Measurements from ENCODE around the gene PRB2. TPM values are rescaled to one million over a fixed set of nuclear protein-coding genes. Genes with fewer than 3 reads are reported as not detected.
"Not testable (repeated sequence)": the region's sequence is repeated elsewhere in the genome, so short reads cannot be mapped to it uniquely, and the experiment has no call there.

Gene PRB2
- total RNA-seq, result not detected
- polyA plus RNA-seq, result not detected
- long read RNA-seq, donor 1, partial matches to known transcripts, result 0 of 1 reads
- long read RNA-seq, donor 1, other reads (novel, unspliced or antisense), result 1 of 1 reads
- long read RNA-seq, donor 2, result 0 reads

GRCh38 chr12:11395467-11395866 is at the start of gene PRB2:
TSS of gene PRB2 (minus strand) at chr12:11395567. CDS start at chr12:11395529, 38 bp downstream.
- intact Hi-C loops (cut with DNase I), result loop anchor here in 1 of 2 donors (2.0 kb wide), 1 partner anchor 45 kb away; no protein-coding TSS in a partner anchor
- DNase-seq; H3K27ac ChIP-seq (ENCODE audit: low read depth in 1 of 2, low read length in 2 of 2); H3K4me3 ChIP-seq (ENCODE audit: low read length in 2 of 2); H3K36me3 ChIP-seq (ENCODE audit: control insufficient read depth in 1 of 2, insufficient read depth in 2 of 2, low read length in 1 of 2); H3K9me3 ChIP-seq (ENCODE audit: control insufficient read depth, low read length); ATAC-seq (ENCODE audit: low FRiP score); H3K4me1 ChIP-seq (ENCODE audit: control insufficient read depth in 1 of 2, insufficient read depth in 2 of 2, low read length in 2 of 2); H3K27me3 ChIP-seq (ENCODE audit: control insufficient read depth in 1 of 2, insufficient read depth in 2 of 2, low read length in 1 of 2): not testable (repeated sequence)
- WGBS, 2 donors, result no CpG with 5 or more reads among the region's 1 CpG

GRCh38 chr12:11437966-11438365 is 42.6 kb upstream of the PRB2 start:
- ATAC-seq (ENCODE audit: low FRiP score) (no peak), DNase-seq (no peak)
- H3K9me3 ChIP-seq (ENCODE audit: control insufficient read depth, low read length), result no peaks in the 10 kb centered on the region
- no peaks in the 10 kb centered on the region for H3K27me3 ChIP-seq (ENCODE audit: control insufficient read depth in 1 of 2, insufficient read depth in 2 of 2, low read length in 1 of 2)
- no peak overlapping the region for H3K4me3 ChIP-seq (ENCODE audit: low read length in 2 of 2)
- intact Hi-C loops (cut with DNase I), result no loop called here
- no peaks in the 10 kb centered on the region for H3K4me1 ChIP-seq (ENCODE audit: control insufficient read depth in 1 of 2, insufficient read depth in 2 of 2, low read length in 2 of 2)
- WGBS, 2 donors, result 71 to 76% methylated on average over 2 of the region's 2 CpGs
- H3K27ac ChIP-seq (ENCODE audit: low read depth in 1 of 2, low read length in 2 of 2), result no peak overlapping the region
- H3K36me3 ChIP-seq (ENCODE audit: control insufficient read depth in 1 of 2, insufficient read depth in 2 of 2, low read length in 1 of 2), result no peaks in the 10 kb centered on the region

- no peaks in the 10 kb centered on the region for H3K36me3 ChIP-seq (ENCODE audit: control insufficient read depth in 1 of 2, insufficient read depth in 2 of 2, low read length in 1 of 2)
- H3K27ac ChIP-seq (ENCODE audit: low read depth in 1 of 2, low read length in 2 of 2), result no peak overlapping the region
- no peaks in the 10 kb centered on the region for H3K27me3 ChIP-seq (ENCODE audit: control insufficient read depth in 1 of 2, insufficient read depth in 2 of 2, low read length in 1 of 2)
- WGBS, 2 donors, result 40 to 54% methylated on average over 4 of the region's 4 CpGs
- intact Hi-C loops (cut with DNase I), result no loop called here
- DNase-seq (no peak), ATAC-seq (ENCODE audit: low FRiP score) (no peak)
- H3K9me3 ChIP-seq (ENCODE audit: control insufficient read depth, low read length), result no peaks in the 10 kb centered on the region
- no peak overlapping the region for H3K4me3 ChIP-seq (ENCODE audit: low read length in 2 of 2)
- H3K4me1 ChIP-seq (ENCODE audit: control insufficient read depth in 1 of 2, insufficient read depth in 2 of 2, low read length in 2 of 2), result no peaks in the 10 kb centered on the region
Observed at GRCh38 chr12:11433664-11434063, 38.3 kb upstream of the PRB2 start.

DNA sequence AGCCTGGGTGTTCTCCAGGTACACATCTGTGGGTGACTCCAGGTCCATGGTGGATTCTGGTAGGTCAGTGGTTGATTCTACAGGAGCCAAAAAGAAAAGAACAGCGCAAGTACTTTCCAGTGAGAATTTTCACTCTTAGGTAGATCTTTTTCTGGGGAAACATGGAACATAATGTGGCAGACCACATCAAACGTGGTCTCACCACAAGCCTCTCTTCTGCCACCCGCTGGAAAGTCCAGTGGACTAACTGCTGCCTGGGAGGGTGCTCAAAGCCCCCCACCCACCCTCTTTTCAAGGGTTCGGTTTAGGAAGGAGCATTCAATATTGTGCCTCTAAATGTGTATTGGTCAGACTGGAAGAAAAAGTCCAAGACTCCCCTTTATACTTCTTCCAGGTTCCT is 36.1 kb upstream of the PRB2 start:
- no peaks in the 10 kb centered on the region for H3K4me1 ChIP-seq (ENCODE audit: control insufficient read depth in 1 of 2, insufficient read depth in 2 of 2, low read length in 2 of 2)
- no peak overlapping the region for H3K27ac ChIP-seq (ENCODE audit: low read depth in 1 of 2, low read length in 2 of 2)
- WGBS, 2 donors, result 79 to 83% methylated on average over 4 of the region's 4 CpGs
- H3K9me3 ChIP-seq (ENCODE audit: control insufficient read depth, low read length), result no peaks in the 10 kb centered on the region
- ATAC-seq (ENCODE audit: low FRiP score), result no peak
- DNase-seq, result no peak
- intact Hi-C loops (cut with DNase I), result no loop called here
- H3K4me3 ChIP-seq (ENCODE audit: low read length in 2 of 2), result no peak overlapping the region
- no peaks in the 10 kb centered on the region for H3K36me3 ChIP-seq (ENCODE audit: control insufficient read depth in 1 of 2, insufficient read depth in 2 of 2, low read length in 1 of 2)
- H3K27me3 ChIP-seq (ENCODE audit: control insufficient read depth in 1 of 2, insufficient read depth in 2 of 2, low read length in 1 of 2), result no peaks in the 10 kb centered on the region

- intact Hi-C loops (cut with DNase I), result no loop called here
- H3K4me1 ChIP-seq (ENCODE audit: control insufficient read depth in 1 of 2, insufficient read depth in 2 of 2, low read length in 2 of 2), result no peaks in the 10 kb centered on the region
- H3K9me3 ChIP-seq (ENCODE audit: control insufficient read depth, low read length), result no peaks in the 10 kb centered on the region
- DNase-seq (no peak), ATAC-seq (ENCODE audit: low FRiP score) (no peak)
- no peaks in the 10 kb centered on the region for H3K36me3 ChIP-seq (ENCODE audit: control insufficient read depth in 1 of 2, insufficient read depth in 2 of 2, low read length in 1 of 2)
- no peak overlapping the region for H3K4me3 ChIP-seq (ENCODE audit: low read length in 2 of 2)
- 75 to 80% methylated on average over 1 of the region's 1 CpG for WGBS, 2 donors
- H3K27ac ChIP-seq (ENCODE audit: low read depth in 1 of 2, low read length in 2 of 2), result no peak overlapping the region
- no peaks in the 10 kb centered on the region for H3K27me3 ChIP-seq (ENCODE audit: control insufficient read depth in 1 of 2, insufficient read depth in 2 of 2, low read length in 1 of 2)
Observed at GRCh38 chr12:11427341-11427740, 32.0 kb upstream of the PRB2 start.

GRCh38 chr12:11412731-11413130 is 17.4 kb upstream of the PRB2 start:
- H3K4me1 ChIP-seq (ENCODE audit: control insufficient read depth in 1 of 2, insufficient read depth in 2 of 2, low read length in 2 of 2), result no peaks in the 10 kb centered on the region
- H3K9me3 ChIP-seq (ENCODE audit: control insufficient read depth, low read length), result peaks cover 1% of the 10 kb centered on the region
- ATAC-seq (ENCODE audit: low FRiP score) (no peak), DNase-seq (no peak)
- no peak overlapping the region for H3K27ac ChIP-seq (ENCODE audit: low read depth in 1 of 2, low read length in 2 of 2)
- intact Hi-C loops (cut with DNase I), result no loop called here
- H3K27me3 ChIP-seq (ENCODE audit: control insufficient read depth in 1 of 2, insufficient read depth in 2 of 2, low read length in 1 of 2), result peaks cover 0 to 1% of the 10 kb centered on the region in 2 donors
- no peak overlapping the region for H3K4me3 ChIP-seq (ENCODE audit: low read length in 2 of 2)
- no peaks in the 10 kb centered on the region for H3K36me3 ChIP-seq (ENCODE audit: control insufficient read depth in 1 of 2, insufficient read depth in 2 of 2, low read length in 1 of 2)

DNA sequence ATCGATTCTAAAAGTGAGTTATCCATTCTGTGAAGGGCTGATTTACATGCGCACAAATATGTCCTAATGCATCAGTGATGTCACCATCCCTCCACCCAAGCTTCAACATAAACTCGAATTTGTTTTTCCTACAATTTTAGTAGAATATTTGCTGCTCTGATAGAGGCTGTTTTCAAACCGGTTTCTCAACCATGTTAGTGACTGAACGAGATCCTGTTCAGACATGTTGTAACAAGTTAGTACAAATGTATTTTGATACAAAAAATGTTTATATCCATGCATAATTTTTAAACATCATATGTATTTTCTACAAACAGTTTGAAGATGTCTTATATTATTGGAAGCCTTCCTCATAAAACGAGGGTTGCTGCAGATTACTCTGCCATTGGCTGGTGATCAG is 12.7 kb upstream of the PRB2 start:
- no peak for ATAC-seq (ENCODE audit: low FRiP score)
- Histone ChIP-seq H3K9me3 (ENCODE audit: control insufficient read depth, low read length) (peaks cover 1% of the 10 kb centered on the region), H3K27ac (ENCODE audit: low read depth in 1 of 2, low read length in 2 of 2) (no peak overlapping the region), H3K4me3 (ENCODE audit: low read length in 2 of 2) (no peak overlapping the region), H3K36me3 (ENCODE audit: control insufficient read depth in 1 of 2, insufficient read depth in 2 of 2, low read length in 1 of 2) (no peaks in the 10 kb centered on the region), H3K27me3 (ENCODE audit: control insufficient read depth in 1 of 2, insufficient read depth in 2 of 2, low read length in 1 of 2) (peaks cover 0 to 1% of the 10 kb centered on the region in 2 donors), H3K4me1 (ENCODE audit: control insufficient read depth in 1 of 2, insufficient read depth in 2 of 2, low read length in 2 of 2) (no peaks in the 10 kb centered on the region)
- no peak for DNase-seq
- 77 to 78% methylated on average over 6 of the region's 6 CpGs for WGBS, 2 donors
- intact Hi-C loops (cut with DNase I), result no loop called here

GRCh38 chr12:11397366-11397765 is 2.0 kb upstream of the PRB2 start:
- Histone ChIP-seq H3K9me3 (ENCODE audit: control insufficient read depth, low read length) (no peaks in the 10 kb centered on the region), H3K4me3 (ENCODE audit: low read length in 2 of 2) (no peak overlapping the region), H3K27me3 (ENCODE audit: control insufficient read depth in 1 of 2, insufficient read depth in 2 of 2, low read length in 1 of 2) (no peaks in the 10 kb centered on the region), H3K4me1 (ENCODE audit: control insufficient read depth in 1 of 2, insufficient read depth in 2 of 2, low read length in 2 of 2) (no peaks in the 10 kb centered on the region), H3K27ac (ENCODE audit: low read depth in 1 of 2, low read length in 2 of 2) (no peak overlapping the region), H3K36me3 (ENCODE audit: control insufficient read depth in 1 of 2, insufficient read depth in 2 of 2, low read length in 1 of 2) (no peaks in the 10 kb centered on the region)
- WGBS, 2 donors, result 30 to 36% methylated on average over 1 of the region's 1 CpG
- DNase-seq (no peak), ATAC-seq (ENCODE audit: low FRiP score) (no peak)
- intact Hi-C loops (cut with DNase I), result no loop called here

DNA sequence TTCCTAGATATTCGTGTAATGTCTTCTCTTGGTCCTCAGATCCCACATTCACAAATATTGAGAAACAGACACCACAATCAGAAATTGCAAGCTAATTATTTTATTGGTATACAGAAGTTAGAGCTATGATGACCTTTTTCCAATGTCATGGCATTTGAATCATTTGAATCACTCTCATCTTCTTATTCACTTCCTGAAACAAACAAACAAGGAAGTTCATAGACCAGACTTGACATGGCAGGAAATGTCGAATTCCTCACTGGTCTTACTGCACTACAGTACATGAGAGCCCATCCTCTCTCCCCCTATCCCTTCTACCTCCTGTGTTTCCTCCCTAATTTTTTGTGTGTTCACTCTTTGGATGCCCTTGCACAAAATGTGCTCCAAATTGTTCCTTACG is 3.9 kb downstream of the PRB2 start:
- H3K9me3 ChIP-seq (ENCODE audit: control insufficient read depth, low read length); H3K4me1 ChIP-seq (ENCODE audit: control insufficient read depth in 1 of 2, insufficient read depth in 2 of 2, low read length in 2 of 2); intact Hi-C loops (cut with DNase I); H3K36me3 ChIP-seq (ENCODE audit: control insufficient read depth in 1 of 2, insufficient read depth in 2 of 2, low read length in 1 of 2); H3K27ac ChIP-seq (ENCODE audit: low read depth in 1 of 2, low read length in 2 of 2); H3K4me3 ChIP-seq (ENCODE audit: low read length in 2 of 2); ATAC-seq (ENCODE audit: low FRiP score); DNase-seq; H3K27me3 ChIP-seq (ENCODE audit: control insufficient read depth in 1 of 2, insufficient read depth in 2 of 2, low read length in 1 of 2): not testable (repeated sequence)
- WGBS, 2 donors, result 76 to 77% methylated on average over 2 of the region's 3 CpGs
